Heart left ventricle (tissue), 13 donors: Measurements from ENCODE around the gene GPR160.

Source experiments
- POLR2A ChIP-seq, 2 donors: fragments of 450-650 bp; IDR thresholded peaks; one replicate each; pipeline ENCODE4 v1.6.1; 2017; ENCODE audit warnings: antibody characterized with exemption in 2 of 2, mild to moderate bottlenecking in 2 of 2, moderate library complexity in 2 of 2
- TF ChIP-seq, protein P1 (sequence below), 12 donors: fragments of 200-600 bp; sonication (generic) in 4 of 12; IDR thresholded peaks; one replicate each; pipeline versions ENCODE4 v1.5.0 to v1.8.0; 2018 to 2022; ENCODE audit warnings: antibody characterized with exemption in 12 of 12, mild to moderate bottlenecking in 5 of 12
- donor health status: ischemic (EF 13 %, LVEDD 7.1; RV severe dilation, severe dysfunction).
- donor health status: DM: no; HTN: yes; CAD: no.
- donor health status: DM: no; HTN: no; CAD: no.
- donor health status: ischemic (EF 25% LVEDD 6.9; RV normal size, moderate dysfunction).
- donor health status: ischemic (EF 25% LVEDD 5.7; RV mildly dilated, moderate dysfunction).
- donor health status: ischemic (EF 35%, LVEDD 5.7; RV mildly dilated, moderate dysfunction).
- donor health status: nonischemic (EF 11% LVEDD 7.7; RV severe dilation, severe dysfunction).
- donor health status: DM: yes; HTN: yes; CAD: no.
- donor health status: PGD.
- donor health status: ischemic (EF 29% LVEDD 5.4; RV normal size, mild dysfunction).
- donor health status: nonischemic (EF 23%, LVEDD 6.1; RV moderate dilation, normal function).

DNA sequence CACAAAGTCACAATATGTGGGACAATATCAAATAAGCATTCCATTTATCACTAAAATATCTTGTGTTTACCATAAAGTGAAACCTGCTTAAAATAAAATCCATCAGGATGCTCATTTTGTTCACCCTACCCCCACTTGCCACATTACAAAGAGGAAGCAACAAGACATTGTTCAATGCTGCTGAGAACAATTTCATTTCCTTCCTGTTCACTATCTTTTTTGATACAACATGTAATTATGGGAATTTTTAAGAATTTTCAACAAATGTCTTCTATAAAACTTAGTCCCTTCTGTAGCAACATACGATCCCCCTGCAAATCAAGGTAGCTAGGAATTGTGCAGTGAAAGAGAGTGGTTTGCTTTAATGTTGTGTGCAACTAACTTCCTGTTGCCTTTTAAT is 34.9 kb upstream of the GPR160 start:
- TF ChIP-seq, protein P1, sequence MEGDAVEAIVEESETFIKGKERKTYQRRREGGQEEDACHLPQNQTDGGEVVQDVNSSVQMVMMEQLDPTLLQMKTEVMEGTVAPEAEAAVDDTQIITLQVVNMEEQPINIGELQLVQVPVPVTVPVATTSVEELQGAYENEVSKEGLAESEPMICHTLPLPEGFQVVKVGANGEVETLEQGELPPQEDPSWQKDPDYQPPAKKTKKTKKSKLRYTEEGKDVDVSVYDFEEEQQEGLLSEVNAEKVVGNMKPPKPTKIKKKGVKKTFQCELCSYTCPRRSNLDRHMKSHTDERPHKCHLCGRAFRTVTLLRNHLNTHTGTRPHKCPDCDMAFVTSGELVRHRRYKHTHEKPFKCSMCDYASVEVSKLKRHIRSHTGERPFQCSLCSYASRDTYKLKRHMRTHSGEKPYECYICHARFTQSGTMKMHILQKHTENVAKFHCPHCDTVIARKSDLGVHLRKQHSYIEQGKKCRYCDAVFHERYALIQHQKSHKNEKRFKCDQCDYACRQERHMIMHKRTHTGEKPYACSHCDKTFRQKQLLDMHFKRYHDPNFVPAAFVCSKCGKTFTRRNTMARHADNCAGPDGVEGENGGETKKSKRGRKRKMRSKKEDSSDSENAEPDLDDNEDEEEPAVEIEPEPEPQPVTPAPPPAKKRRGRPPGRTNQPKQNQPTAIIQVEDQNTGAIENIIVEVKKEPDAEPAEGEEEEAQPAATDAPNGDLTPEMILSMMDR (IDR thresholded peaks at IDR 0.05) = no peak
- TF ChIP-seq POLR2A (IDR thresholded peaks at IDR 0.05) = no peak
